Stomach smooth muscle (tissue), 2 donors: Measurements from ENCODE around the gene CSNK1D.

ENCODE experiments used
- H3K27ac ChIP-seq: one replicate; pipeline ENCODE4 v1.7.0; 2013; ENCODE audit warnings: mild to moderate bottlenecking, low read length, inconsistent platforms
- H3K27me3 ChIP-seq, 2 donors: one replicate each; pipeline ENCODE4 v1.7.0; 2013; ENCODE audit warnings: low read length in 2 of 2; ENCODE audit not compliant: insufficient read depth in 2 of 2, control insufficient read depth in 1 of 2
- H3K36me3 ChIP-seq, 2 donors: one replicate each; pipeline ENCODE4 v1.7.0; 2013; ENCODE audit warnings: low read length in 2 of 2; ENCODE audit not compliant: control insufficient read depth in 2 of 2, insufficient read depth in 2 of 2
- H3K4me1 ChIP-seq: one replicate; pipeline ENCODE4 v1.7.0; 2013; ENCODE audit warnings: low read length; ENCODE audit not compliant: control insufficient read depth, insufficient read depth
- H3K4me3 ChIP-seq, 2 donors: one replicate each; pipeline ENCODE4 v1.7.0; 2013; ENCODE audit warnings: low read length in 2 of 2
- H3K9ac ChIP-seq, 2 donors: one replicate each; pipeline ENCODE4 v1.7.0; 2013; ENCODE audit warnings: low read length in 2 of 2, mild to moderate bottlenecking in 1 of 2
- H3K9me3 ChIP-seq, 2 donors: one replicate each; pipeline ENCODE4 v1.7.0; 2013; ENCODE audit warnings: low read length in 2 of 2; ENCODE audit not compliant: control insufficient read depth in 2 of 2
- donor health status: healthy.
- donor health status: Pancreatic carcinoma.

Gene CSNK1D

GRCh38 chr17:82236142-82236971 is 37.1 kb downstream of the CSNK1D start:
- no peaks in the 10 kb centered on the region for H3K9me3 ChIP-seq
- peak overlapping the region; percentile 55 to 62 for H3K9ac ChIP-seq
- H3K27ac ChIP-seq, result peak overlapping the region; percentile 66
- peaks cover 78% of the 10 kb centered on the region for H3K4me1 ChIP-seq
- peak overlapping the region in 1 of 2 donors; percentile 8 for H3K4me3 ChIP-seq
- H3K27me3 ChIP-seq, result no peaks in the 10 kb centered on the region
- peaks cover 2 to 4% of the 10 kb centered on the region in 2 donors for H3K36me3 ChIP-seq

DNA sequence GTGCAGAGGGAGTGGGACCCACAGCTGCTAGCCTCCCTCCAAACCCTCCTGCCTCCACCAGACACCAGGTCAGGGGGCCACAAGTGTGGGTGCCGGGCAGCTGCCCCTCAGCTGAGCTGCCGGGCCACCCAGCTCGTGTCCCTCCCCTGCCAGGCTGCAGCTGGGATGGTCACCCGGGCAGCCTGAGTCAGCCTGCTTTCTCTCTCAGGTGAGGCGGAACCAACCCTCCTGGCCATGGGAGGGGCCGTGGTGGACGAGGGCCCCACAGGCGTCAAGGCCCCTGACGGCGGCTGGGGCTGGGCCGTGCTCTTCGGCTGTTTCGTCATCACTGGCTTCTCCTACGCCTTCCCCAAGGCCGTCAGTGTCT is 37.7 kb downstream of the CSNK1D start:
- no peak overlapping the region for H3K4me3 ChIP-seq
- H3K27ac ChIP-seq, result peak overlapping the region; percentile 66
- no peaks in the 10 kb centered on the region for H3K27me3 ChIP-seq
- H3K4me1 ChIP-seq, result peaks cover 74% of the 10 kb centered on the region
- no peaks in the 10 kb centered on the region for H3K9me3 ChIP-seq
- H3K36me3 ChIP-seq, result peaks cover 2 to 4% of the 10 kb centered on the region in 2 donors
- peak overlapping the region; percentile 55 to 62 for H3K9ac ChIP-seq

- H3K9ac ChIP-seq, result no peak overlapping the region
- H3K9me3 ChIP-seq, result no peaks in the 10 kb centered on the region
- H3K27ac ChIP-seq, result peak overlapping the region; percentile 66
- H3K4me3 ChIP-seq, result no peak overlapping the region
- no peaks in the 10 kb centered on the region for H3K27me3 ChIP-seq
- peaks cover 2 to 4% of the 10 kb centered on the region in 2 donors for H3K36me3 ChIP-seq
- H3K4me1 ChIP-seq, result peaks cover 74% of the 10 kb centered on the region
Measured at GRCh38 chr17:82235056-82235774, 38.3 kb downstream of the CSNK1D start.

DNA sequence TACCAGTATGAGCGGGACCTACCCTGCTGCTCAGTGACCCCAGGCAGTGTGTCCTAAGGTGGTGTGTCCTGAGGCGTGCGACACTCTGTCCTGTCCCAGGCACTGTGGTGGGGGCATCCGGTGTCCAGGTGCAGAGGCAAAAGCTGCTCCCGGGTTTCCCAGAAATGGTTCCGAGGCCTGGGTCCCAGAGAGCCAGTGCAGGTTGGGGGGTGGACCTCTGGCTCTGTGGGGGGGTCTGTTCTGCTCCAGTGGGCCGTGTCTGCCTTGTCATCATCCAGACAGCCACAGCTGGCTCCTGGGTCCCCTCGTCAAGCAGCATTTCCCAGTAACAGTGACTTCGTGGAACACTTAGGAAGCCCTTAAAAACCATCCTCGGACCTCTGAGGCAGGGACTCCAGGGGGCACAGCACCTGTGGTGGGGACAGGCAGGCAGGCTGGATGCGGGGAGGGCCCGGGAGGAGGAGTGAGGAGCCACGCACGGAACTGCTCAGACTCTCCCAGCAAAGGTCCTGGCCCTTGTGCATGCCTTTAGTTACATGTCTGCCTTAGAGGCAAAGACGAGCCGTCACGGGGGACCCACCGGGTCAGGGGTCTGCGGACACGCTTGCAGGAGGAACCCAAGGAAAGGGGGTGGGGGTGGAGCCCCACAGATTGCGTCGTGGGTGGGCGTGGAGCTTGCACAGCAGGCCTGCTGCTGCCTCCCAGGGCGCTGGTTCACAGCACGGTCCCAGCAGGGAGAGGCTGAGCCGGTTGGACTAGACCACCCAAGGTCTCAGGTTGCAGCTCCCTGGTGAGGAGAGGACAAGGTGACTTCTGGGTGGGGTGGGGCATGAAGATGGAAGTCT is 39.1 kb downstream of the CSNK1D start:
- Histone ChIP-seq H3K4me1 (peaks cover 74% of the 10 kb centered on the region), H3K36me3 (peaks cover 0 to under 1% of the 10 kb centered on the region in 2 donors), H3K27ac (peak overlapping the region; percentile 66), H3K9me3 (no peaks in the 10 kb centered on the region), H3K27me3 (no peaks in the 10 kb centered on the region), H3K9ac (no peak overlapping the region), H3K4me3 (no peak overlapping the region)

DNA sequence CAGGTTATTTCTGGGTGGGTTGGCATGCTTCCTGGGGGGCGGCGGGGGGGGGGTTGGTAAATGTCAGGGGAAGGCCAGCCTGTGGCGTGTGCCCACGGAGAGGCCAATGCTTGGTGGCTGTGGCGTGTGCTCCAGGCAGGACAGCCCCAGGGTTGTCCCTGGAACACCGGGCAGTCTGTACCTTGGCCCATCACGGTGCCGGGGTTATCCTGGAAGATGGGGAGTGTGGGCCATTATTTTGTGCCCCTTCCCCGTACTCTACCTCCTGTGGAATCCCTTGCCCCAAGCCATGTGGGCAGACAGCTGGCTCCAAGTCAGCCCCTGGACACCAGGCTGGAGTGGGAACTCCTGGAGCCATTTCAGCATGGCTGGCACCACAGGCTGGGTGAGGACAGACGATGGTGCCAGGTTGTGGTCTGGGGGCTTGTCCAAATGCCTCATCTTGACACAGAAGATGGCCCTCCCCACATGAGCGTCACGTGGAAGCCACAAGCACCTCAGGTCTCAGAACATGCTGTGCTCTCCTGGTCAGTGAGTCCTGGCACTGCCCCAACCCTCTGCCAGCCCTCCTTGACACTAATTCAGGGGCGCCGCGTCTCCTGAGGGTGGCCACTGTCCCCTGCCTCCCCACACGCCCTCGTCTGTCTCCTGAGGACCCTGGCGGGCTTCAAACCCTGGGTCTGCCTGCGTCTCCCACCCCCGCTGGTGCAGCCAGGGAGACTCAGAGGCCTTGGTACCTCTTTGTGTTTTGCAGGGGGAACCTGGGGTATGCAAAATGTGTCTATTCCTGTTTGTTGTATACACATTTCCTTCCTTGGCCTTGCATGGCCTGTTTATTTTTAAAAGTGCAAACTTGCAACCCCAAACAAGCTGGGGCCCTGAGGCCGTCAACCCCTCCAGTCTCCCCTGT is 40.4 kb downstream of the CSNK1D start:
- H3K9ac ChIP-seq, result no peak overlapping the region
- H3K4me3 ChIP-seq, result no peak overlapping the region
- no peaks in the 10 kb centered on the region for H3K9me3 ChIP-seq
- H3K27me3 ChIP-seq, result no peaks in the 10 kb centered on the region
- peaks cover 74% of the 10 kb centered on the region for H3K4me1 ChIP-seq
- no peak overlapping the region for H3K27ac ChIP-seq
- no peaks in the 10 kb centered on the region for H3K36me3 ChIP-seq

GRCh38 chr17:82232322-82232820 is 41.1 kb downstream of the CSNK1D start:
- no peak overlapping the region for H3K9ac ChIP-seq
- H3K36me3 ChIP-seq, result no peaks in the 10 kb centered on the region
- no peaks in the 10 kb centered on the region for H3K27me3 ChIP-seq

GRCh38 chr17:82231562-82232321 is 41.8 kb downstream of the CSNK1D start:
- H3K9me3 ChIP-seq, result no peaks in the 10 kb centered on the region
- peaks cover 61% of the 10 kb centered on the region for H3K4me1 ChIP-seq
- peak overlapping the region; percentile 36 to 57 for H3K9ac ChIP-seq
- H3K27me3 ChIP-seq, result no peaks in the 10 kb centered on the region
- H3K27ac ChIP-seq, result peak overlapping the region; percentile 67
- H3K36me3 ChIP-seq, result no peaks in the 10 kb centered on the region
- peak overlapping the region; percentile 53 to 72 for H3K4me3 ChIP-seq

More at GRCh38 chr17:82232322-82232820, 41.1 kb downstream of the CSNK1D start:
- peaks cover 67% of the 10 kb centered on the region for H3K4me1 ChIP-seq
- H3K27ac ChIP-seq, result peak overlapping the region; percentile 67
- H3K9me3 ChIP-seq, result no peaks in the 10 kb centered on the region
- H3K4me3 ChIP-seq, result no peak overlapping the region

GRCh38 chr17:82231312-82231561 is 42.3 kb downstream of the CSNK1D start:
- peak overlapping the region; percentile 36 to 57 for H3K9ac ChIP-seq
- H3K4me1 ChIP-seq, result peaks cover 56% of the 10 kb centered on the region
- H3K36me3 ChIP-seq, result no peaks in the 10 kb centered on the region
- H3K4me3 ChIP-seq, result peak overlapping the region; percentile 53 to 72
- peak overlapping the region; percentile 67 for H3K27ac ChIP-seq
- no peaks in the 10 kb centered on the region for H3K9me3 ChIP-seq
- no peaks in the 10 kb centered on the region for H3K27me3 ChIP-seq

- no peaks in the 10 kb centered on the region for H3K9me3 ChIP-seq
- peak overlapping the region; percentile 13 to 57 for H3K9ac ChIP-seq
- H3K4me1 ChIP-seq, result peaks cover 51% of the 10 kb centered on the region
- H3K27ac ChIP-seq, result peak overlapping the region; percentile 67
- peak overlapping the region; percentile 53 to 72 for H3K4me3 ChIP-seq
- H3K27me3 ChIP-seq, result no peaks in the 10 kb centered on the region
- H3K36me3 ChIP-seq, result no peaks in the 10 kb centered on the region
Measured at GRCh38 chr17:82230609-82231311, 42.7 kb downstream of the CSNK1D start.
